ENCODE results near the gene PTAR1. TPM values are rescaled to one million over a fixed set of nuclear protein-coding genes. Genes with fewer than 3 reads are reported as not detected.

PTAR1 gene
- total RNA-seq, 1 experiment from 2014 or later: 32.2 TPM

DNA sequence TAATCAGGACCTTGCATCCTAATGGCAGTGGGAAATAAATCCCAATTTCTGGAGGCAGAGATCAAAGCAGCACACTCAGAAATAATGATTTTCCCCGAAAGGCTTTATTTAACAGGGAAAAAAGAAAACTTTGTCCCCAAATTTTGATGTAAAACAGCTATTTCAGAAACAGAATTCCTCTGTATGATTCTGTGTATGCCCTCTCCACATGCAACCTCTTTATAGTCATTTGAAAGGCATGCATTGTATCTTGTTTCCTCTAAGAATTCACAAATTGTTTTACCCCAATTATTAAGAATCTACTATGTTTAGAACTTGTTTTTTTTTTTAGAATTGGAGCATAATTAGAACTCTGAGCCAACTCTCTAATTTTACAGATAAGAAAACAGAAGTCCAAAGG, 2.7 kb upstream of the PTAR1 start:
- no peak for DNase-seq (ENCODE audit: low read depth, low spot score)
- Histone ChIP-seq H3K79me2 (ENCODE audit: insufficient read depth, low read length) (peaks cover 19% of the 10 kb centered on the region), H3K27me3 (ENCODE audit: insufficient read depth, low read length) (no peaks in the 10 kb centered on the region), H3K27ac (ENCODE audit: low read depth, low read length) (no peak overlapping the region), H2AFZ (ENCODE audit: low read depth, low read length, poor library complexity, severe bottlenecking) (no peak overlapping the region), H3K4me1 (ENCODE audit: control insufficient read depth in 1 of 2, insufficient read depth in 2 of 2, low read length in 2 of 2) (peaks cover 6 to 9% of the 10 kb centered on the region in 2 experiments; a peak in 3 of 4 replicates), H3K4me2 (ENCODE audit: low read length) (no peak overlapping the region), H3K9ac (ENCODE audit: low read length) (no peak overlapping the region), H3K9me3 (ENCODE audit: control insufficient read depth in 1 of 2, insufficient read depth in 1 of 2, low read depth in 1 of 2, low read length in 2 of 2) (no peaks in the 10 kb centered on the region), H3K9me2 (ENCODE audit: insufficient read depth) (no peaks in the 10 kb centered on the region), H4K20me1 (ENCODE audit: insufficient read depth) (no peaks in the 10 kb centered on the region), H3K36me3 (ENCODE audit: control insufficient read depth in 1 of 2, insufficient read depth in 2 of 2, low read length in 2 of 2) (no peaks in the 10 kb centered on the region), H3K4me3 (replicated peaks in 1 of 2; ENCODE audit: low read depth in 1 of 2, low read length in 2 of 2) (no peak overlapping the region)
- BruUV-seq (replicated peaks): no TSS peak
- intact Hi-C loops (cut with micrococcal nuclease): no loop called here
- TF ChIP-seq ZFX (IDR thresholded peaks at IDR 0.05) (no peak), SRF (IDR thresholded peaks at IDR 0.05; ENCODE audit: low read depth) (no peak), SIN3A (IDR thresholded peaks at IDR 0.05; ENCODE audit: low read depth) (no peak)
- TF ChIP-seq, protein P1, sequence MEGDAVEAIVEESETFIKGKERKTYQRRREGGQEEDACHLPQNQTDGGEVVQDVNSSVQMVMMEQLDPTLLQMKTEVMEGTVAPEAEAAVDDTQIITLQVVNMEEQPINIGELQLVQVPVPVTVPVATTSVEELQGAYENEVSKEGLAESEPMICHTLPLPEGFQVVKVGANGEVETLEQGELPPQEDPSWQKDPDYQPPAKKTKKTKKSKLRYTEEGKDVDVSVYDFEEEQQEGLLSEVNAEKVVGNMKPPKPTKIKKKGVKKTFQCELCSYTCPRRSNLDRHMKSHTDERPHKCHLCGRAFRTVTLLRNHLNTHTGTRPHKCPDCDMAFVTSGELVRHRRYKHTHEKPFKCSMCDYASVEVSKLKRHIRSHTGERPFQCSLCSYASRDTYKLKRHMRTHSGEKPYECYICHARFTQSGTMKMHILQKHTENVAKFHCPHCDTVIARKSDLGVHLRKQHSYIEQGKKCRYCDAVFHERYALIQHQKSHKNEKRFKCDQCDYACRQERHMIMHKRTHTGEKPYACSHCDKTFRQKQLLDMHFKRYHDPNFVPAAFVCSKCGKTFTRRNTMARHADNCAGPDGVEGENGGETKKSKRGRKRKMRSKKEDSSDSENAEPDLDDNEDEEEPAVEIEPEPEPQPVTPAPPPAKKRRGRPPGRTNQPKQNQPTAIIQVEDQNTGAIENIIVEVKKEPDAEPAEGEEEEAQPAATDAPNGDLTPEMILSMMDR (IDR thresholded peaks at IDR 0.05 in 2 of 3, conservative IDR thresholded peaks at IDR 0.05 in 1 of 3; ENCODE audit: borderline replicate concordance in 1 of 3, insufficient read depth in 1 of 3, low read depth in 2 of 3, low read length in 2 of 3): no peak
- CTCF ChIA-PET: no interaction called here
- POLR2A ChIA-PET: no interaction called here
- ATAC-seq: no peak
- RAD21 ChIA-PET (ENCODE audit: low non-redundant PET in 1 of 2, low total read pairs in 2 of 2, uncharacterized antibody in 2 of 2, unreplicated experiment in 2 of 2): no interaction called here

DNA sequence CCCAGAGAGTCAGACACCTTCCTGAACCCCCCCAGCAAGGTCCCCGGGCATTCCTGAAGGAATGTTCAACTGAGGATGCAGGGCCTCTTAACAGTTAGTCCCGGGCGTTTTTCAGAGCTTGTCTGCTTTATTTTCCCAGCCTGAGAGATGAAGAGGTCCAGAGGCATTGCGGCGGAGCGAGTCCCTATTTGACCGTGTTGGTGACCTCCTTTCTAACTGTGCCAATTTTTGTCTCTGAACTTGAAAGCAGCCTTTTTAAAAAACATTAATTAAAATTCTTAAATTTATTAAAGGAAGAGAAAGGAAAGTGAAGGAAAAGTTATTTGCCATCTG, 433 bp upstream of the PTAR1 start:
- ChIA-PET POLR2A (no interaction called here), CTCF (interaction anchor here (0.8 kb wide), 1 partner anchor 23 kb away, joined by 3 read pairs; no protein-coding TSS in a partner anchor), RAD21 (ENCODE audit: low non-redundant PET in 1 of 2, low total read pairs in 2 of 2, uncharacterized antibody in 2 of 2, unreplicated experiment in 2 of 2) (no interaction called here)
- Histone ChIP-seq H3K4me2 (ENCODE audit: low read length) (peak overlapping the region; percentile 85), H2AFZ (ENCODE audit: low read depth, low read length, poor library complexity, severe bottlenecking) (peak overlapping the region; percentile 91), H3K9ac (ENCODE audit: low read length) (peak overlapping the region; percentile 82), H3K79me2 (ENCODE audit: insufficient read depth, low read length) (peaks cover 40% of the 10 kb centered on the region), H3K4me3 (replicated peaks in 1 of 2; ENCODE audit: low read depth in 1 of 2, low read length in 2 of 2) (peak overlapping the region; percentile 54 to 96), H3K4me1 (ENCODE audit: control insufficient read depth in 1 of 2, insufficient read depth in 2 of 2, low read length in 2 of 2) (peaks cover 6 to 9% of the 10 kb centered on the region in 2 experiments; a peak in 3 of 4 replicates), H3K27ac (ENCODE audit: low read depth, low read length) (peak overlapping the region; percentile 78), H3K9me3 (ENCODE audit: control insufficient read depth in 1 of 2, insufficient read depth in 1 of 2, low read depth in 1 of 2, low read length in 2 of 2) (no peaks in the 10 kb centered on the region), H3K27me3 (ENCODE audit: insufficient read depth, low read length) (no peaks in the 10 kb centered on the region), H4K20me1 (ENCODE audit: insufficient read depth) (no peaks in the 10 kb centered on the region), H3K36me3 (ENCODE audit: control insufficient read depth in 1 of 2, insufficient read depth in 2 of 2, low read length in 2 of 2) (no peaks in the 10 kb centered on the region), H3K9me2 (ENCODE audit: insufficient read depth) (no peaks in the 10 kb centered on the region)
- TSS peak; percentile 99 for BruUV-seq (replicated peaks)
- peak; percentile 28 for ATAC-seq
- TF ChIP-seq ZBTB33 (IDR thresholded peaks at IDR 0.05; ENCODE audit: extremely low read depth, insufficient replicate concordance, low read length) (no peak), SIN3A (IDR thresholded peaks at IDR 0.05; ENCODE audit: low read depth) (no peak), REST (IDR thresholded peaks at IDR 0.05; ENCODE audit: low read depth) (no peak), CBX3 (IDR thresholded peaks at IDR 0.05; ENCODE audit: low read depth) (0 out of 2 replicates have a peak, but pooled peaks have one; percentile 1), ZFX (IDR thresholded peaks at IDR 0.05) (no peak)
- intact Hi-C loops (cut with micrococcal nuclease): no loop called here
- DNase-seq (ENCODE audit: low read depth, low spot score): no peak
